Measurements from ENCODE around the gene MOCS1.
A peak's percentile ranks its signal among the peaks of the same experiment; 100 is the strongest.

Gene MOCS1

DNA sequence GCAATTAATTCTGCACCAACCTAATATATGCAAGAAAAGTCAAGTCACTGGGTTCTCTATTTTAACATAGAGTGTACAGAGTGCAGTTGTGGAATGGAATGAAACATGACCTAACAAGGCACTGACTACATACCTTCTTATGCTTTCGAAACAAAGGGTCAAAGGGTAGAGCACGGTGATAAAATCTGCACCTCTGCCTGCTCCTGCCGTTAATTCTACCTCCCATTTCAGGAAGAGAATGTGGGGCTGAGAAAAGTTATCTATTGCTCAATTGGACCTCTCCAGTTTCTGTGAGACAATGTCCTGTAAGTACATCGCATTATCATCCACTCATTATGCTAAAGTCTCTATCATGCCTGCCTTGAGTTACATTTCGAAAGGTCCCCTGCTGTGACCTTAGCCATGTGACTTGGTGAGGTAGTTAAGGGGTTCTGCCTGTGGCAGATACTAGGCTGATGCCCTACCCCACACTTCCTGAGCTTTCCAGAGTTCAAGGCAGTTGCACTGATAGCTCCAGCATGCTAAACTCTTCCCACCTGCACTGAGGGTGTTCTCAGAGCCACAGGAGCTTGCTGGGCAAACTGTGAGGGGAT lies 14.0 kb upstream of the MOCS1 start:
- DNase-seq: no peak

DNA sequence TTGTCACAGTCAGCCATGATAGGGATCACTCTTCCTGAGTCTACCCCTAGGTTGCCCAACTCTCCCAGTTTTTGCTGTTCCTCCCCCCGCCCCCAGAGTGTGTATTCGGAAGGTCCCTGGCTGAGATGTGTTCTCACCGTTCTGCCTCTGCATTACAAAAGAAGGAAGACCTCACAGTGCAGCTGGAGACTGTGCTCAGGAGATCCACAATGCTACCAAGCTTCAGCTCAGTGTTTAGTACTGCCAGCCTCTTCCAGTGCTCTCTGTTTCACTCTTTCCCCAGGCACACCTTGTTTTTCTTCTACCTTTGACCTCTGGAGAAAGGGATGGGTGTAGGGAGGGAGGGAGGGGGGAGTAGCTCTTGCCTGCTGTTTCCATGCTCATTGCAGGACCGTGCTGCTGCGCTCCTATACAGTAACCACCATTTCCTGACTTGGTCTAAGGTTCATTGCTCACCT lies 13.4 kb upstream of the MOCS1 start:
- DNase-seq: no peak

DNA sequence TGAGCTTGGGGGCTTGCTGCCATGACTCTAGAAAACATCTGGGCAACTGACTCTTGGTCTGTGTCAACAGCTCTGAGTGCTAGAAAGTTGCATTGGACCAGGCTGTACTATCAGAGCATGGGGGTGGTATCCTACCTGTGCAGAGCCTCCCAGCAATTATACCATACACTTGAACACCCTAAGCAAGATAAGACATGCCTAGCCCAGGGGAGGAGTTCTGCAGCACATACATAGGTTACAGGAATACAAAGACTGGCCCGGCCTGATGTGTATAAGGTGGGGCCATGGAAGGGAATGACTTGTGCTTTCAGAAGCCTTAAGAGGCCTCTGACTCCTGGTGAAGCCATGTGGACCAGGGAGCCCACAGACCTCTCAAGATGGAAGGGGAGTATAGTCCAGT lies 11.4 kb upstream of the MOCS1 start:
- no peak for DNase-seq

GRCh38 chr6:39942903-39943580 lies 8.8 kb upstream of the MOCS1 start:
- no peak for DNase-seq

DNA sequence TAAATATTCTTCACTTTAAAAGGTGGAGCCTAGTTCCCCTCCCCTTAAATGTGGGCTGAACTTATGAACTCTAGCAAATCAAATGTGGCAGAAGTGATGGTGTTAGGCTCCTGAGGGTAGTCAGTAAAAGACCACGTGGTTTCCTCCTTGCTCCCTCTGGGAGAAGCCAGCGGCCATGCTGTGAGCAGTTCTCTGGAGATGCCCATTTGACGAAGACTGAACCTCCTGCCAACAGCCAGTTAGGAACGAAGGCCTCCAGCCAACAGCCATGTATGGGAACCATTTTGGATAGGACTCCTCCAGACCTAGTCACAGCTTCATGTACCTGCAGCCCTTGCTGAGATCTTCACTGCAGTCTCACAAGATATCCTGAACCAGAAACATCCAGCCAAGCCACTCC lies 7.6 kb upstream of the MOCS1 start:
- no peak for DNase-seq

DNA sequence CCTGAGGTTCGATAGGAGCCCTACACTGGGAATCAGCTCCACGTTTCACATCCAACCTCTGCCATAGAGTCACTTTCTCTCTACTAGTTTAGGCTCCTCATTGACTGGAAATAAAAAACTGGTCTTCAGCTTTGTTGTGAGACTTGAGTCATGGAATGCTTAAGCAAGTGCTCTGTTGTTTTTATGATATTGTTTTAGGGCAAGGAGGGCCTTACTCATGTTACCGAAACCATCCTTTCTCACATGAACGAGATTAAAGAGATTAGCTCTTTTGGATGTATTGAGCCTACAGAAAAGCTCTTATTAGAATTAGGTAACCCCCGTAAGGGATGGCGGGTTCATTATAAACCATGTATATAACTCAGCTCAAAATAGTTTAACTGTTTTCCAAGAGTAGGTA lies 6.9 kb upstream of the MOCS1 start:
- DNase-seq: no peak

DNA sequence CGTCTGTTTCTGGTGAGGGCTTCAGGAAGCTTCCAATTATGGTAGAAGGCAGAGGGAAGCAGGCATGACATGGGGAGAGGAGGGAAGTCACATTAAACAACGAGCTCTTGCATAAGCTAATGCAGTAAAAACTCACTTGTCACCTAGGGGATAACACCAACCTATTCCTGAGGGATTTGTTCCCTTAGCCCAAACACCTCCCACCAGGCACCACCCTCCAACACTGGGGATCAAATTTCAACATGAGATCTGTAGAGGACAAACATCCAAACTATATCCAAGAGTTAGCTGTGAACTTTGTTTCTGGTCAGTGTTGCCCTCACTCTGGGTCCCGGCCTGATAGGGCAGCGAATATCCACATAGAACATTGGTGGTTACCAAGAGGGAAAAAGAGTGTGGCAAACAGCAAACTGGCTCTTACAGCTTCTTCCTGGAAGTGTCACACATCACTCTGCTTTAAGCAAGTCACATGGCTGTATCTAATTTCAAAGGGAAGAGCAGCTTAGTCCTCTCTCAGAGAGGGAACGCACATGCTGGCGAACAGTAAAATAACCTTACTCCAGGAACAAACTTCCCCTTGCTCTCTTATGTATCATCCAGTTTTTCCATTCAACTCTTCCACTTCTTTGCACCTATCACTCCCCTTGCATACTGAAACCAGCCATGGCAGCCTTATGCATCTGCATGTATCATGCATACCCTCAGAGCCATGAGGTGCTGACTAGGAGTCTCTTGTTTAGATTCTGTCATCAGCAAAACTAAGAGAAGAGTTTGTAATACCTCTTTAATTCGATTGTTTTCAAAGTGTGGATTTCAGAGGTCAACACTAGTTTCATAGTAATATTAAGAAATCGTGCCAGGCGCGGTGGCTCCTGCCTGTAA lies 4.8 kb upstream of the MOCS1 start:
- DNase-seq: peak; percentile 48

DNA sequence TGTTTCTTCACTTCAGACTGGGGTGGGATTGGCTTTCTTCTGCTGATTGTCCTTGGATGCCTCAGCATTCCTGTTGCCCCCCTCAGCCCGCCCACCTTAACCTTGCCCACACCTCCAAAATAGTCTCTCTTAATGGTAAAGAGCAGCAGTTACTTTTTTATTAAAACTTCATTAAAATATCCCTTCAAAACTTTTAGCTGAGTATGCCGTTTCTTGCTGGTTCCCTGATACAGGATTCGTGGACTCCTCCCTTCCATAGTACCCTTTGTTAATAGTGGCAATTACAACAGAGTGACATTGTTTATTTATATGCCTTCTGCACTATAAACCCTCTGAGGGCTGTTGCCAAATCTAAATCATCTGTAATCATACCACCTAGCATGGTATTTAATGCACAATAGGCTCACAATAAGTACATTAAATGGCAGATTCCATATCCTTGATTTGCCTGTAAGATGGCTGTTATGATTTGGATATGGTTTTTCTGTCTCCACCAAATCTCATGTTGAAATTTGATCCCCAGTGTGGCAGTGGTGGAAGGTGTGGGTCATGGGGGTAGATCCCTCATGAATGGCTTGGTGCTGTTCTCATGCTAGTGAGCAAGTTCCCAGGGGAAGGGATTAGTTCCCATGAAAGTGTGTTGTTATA lies 3.5 kb upstream of the MOCS1 start:
- no peak for DNase-seq

DNA sequence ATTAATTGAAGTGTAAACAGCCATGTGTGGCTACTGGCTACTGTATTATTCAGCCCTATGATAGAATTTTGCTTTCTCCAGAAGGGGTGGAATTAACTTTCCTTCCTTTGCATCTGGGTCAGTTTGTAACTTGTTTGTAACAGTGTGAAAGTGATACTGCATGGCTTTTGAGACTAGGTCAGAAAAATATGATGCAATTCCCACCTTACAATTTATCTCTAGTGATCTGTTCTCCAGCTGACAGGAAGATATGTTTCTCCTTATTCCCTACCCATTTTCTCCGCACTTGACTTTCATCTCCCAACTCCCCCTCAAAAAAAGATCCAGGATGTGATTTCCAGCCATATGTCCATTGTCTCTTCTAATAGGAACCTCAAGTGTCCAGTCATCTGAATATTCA lies 2.6 kb upstream of the MOCS1 start:
- DNase-seq: no peak

DNA sequence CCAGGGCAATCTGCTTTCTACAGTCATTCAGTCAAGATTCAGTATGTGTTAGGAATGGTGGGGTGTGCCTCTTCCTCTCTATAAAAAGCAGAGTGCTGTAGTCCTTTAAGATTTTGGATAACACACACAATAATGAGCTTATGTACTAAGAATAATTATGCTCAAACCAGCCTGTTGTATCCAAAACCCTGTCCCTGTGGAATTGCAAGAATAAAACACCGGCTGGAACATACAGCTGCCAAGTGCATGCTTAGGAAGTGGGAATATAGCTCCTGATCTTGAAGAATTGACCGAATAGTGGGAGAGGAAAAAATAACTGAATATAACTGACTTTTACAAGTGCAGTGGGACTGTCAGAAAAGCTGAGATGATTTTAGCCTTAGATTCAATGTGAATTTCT lies 979 bp upstream of the MOCS1 start:
- DNase-seq: no peak

DNA sequence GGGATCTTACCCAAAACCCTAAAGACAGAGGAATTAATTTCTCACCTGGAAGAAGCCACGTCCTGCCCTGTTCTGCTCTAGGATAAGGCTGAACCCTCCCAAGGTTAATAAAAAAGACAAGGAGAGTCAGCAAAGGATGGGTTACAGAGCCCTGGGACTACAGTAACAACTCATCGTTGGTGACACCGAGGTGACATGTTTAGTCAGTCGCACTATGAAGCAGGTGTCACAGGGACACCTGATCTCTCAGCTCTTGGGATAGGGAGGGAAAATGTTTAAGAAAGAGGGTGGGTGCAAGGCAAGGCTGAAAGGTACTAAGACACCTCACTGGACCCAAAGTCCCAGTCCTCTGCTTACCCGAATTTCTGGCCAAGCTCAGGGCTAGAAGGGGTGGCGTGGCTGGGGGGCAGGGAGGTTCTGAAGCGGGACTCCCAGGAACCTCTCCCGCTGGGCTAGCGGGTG lies 562 bp downstream of the MOCS1 start:
- DNase-seq: peak; percentile 62

DNA sequence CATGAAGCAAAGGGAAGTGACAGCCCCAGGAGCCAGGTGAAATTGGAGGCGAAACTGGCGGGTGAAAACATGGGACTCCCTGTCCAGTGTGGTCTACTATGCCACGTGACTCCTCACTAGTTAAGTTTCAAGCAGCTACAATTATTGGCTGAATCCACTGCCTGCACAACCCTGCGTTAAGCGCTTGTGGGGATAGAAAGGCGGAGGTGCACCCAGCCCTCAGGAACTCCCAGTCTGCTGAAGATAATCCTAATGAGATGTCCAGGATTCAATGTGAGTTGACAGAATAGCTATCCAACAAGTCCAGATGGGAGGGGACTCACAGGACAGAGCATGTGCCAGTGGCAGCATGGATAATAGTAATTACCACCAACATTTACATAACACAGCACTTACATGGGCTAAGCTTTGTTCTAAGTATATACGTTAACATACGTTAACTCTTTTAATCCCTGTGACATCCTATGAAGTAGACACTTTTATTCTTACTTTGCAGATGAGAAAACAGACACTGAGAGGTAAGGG lies 1.8 kb downstream of the MOCS1 start:
- DNase-seq: no peak

- DNase-seq: no peak
Observed at GRCh38 chr6:39931607-39932006, 2.7 kb downstream of the MOCS1 start.

- DNase-seq: no peak
Observed at GRCh38 chr6:39930540-39930939, 3.7 kb downstream of the MOCS1 start.

- DNase-seq: no peak
Observed at GRCh38 chr6:39929733-39930461, 4.4 kb downstream of the MOCS1 start.

- no peak for DNase-seq
Observed at GRCh38 chr6:39929039-39929732, 5.1 kb downstream of the MOCS1 start.

DNA sequence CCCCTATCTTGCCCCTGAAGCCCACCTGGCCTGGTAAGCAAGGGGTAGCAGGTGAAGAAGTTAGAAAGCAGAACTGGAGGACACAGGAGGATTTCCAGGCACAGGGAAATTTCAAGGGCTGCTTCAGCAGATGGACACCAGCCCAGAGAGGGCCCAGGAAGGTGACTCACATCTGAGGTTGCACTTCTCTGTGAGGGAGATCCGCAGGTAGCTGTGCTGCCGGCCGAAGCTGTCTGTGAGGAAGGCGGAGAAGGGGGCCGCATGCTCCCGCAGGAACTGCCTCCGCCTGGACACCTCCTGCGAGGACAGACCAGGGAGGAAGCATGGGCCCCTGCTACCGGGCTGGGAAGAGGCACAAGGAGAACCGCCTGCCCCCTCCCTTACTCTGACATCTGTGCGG lies 7.1 kb downstream of the MOCS1 start:
- peak; percentile 47 for DNase-seq

DNA sequence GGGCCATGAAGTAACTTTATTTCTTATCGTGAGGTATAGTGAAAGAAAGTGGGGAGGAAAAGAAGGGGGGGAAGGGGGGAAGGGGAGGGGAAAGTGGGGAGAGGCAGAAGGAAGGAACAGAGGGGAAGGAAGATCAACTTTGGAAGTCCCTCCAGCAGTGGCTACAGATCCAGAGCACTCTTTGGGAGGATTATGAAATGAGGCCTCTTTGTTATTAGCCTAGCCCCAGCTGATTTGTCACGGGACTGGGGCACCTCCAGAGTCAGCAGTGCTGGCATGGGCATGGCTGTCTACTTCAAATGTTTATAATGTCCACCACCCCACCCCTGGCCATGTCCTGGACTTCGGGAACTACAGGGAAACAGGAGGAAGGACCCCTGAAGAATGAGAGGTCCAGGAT lies 7.6 kb downstream of the MOCS1 start:
- DNase-seq: peak; percentile 23

GRCh38 chr6:39925931-39926290 lies 8.4 kb downstream of the MOCS1 start:
- no peak for DNase-seq

GRCh38 chr6:39925191-39925930 lies 8.9 kb downstream of the MOCS1 start:
- DNase-seq: no peak

- no peak for DNase-seq
Observed at GRCh38 chr6:39924283-39924682, 10.0 kb downstream of the MOCS1 start.

Measured in DMS53 (cell line).